SK-N-SH treated with all-trans-retinoic acid at 6 μM for 48 hours (cell line): ENCODE measurements around the gene PHF21B.

Experiments used
- ATAC-seq: fragments of 200-7000 bp; cut with Tn5 transposase; 3 replicates; pipeline ENCODE4 v1.9.1; 2020; ENCODE audit warnings: mild to moderate bottlenecking, moderate library complexity
- ARNTL ChIP-seq: fragments of 450-650 bp; formaldehyde crosslinking; IDR thresholded peaks from 2 replicates; pipeline ENCODE4 v1.5.0; 2020; ENCODE audit warnings: low read depth, mild to moderate bottlenecking, moderate library complexity, borderline replicate concordance
- BACH2 ChIP-seq: fragments of 250-450 bp; sonication (Bioruptor Pico); IDR thresholded peaks from 2 replicates; pipeline ENCODE4 v1.9.0; 2021; ENCODE audit warnings: mild to moderate bottlenecking, borderline replicate concordance
- CSDC2 ChIP-seq: fragments of 250-450 bp; sonication (Bioruptor Pico); IDR thresholded peaks from 2 replicates; pipeline ENCODE4 v1.5.0; 2020; ENCODE audit warnings: mild to moderate bottlenecking, moderate library complexity
- CSRNP3 ChIP-seq: fragments of 250-450 bp; sonication (Bioruptor Pico); IDR thresholded peaks from 2 replicates; pipeline ENCODE4 v1.5.1; 2021; ENCODE audit warnings: mild to moderate bottlenecking, moderate library complexity
- ESRRG ChIP-seq: fragments of 250-450 bp; sonication (Bioruptor Pico); IDR thresholded peaks from 2 replicates; pipeline ENCODE4 v1.6.1; 2021; ENCODE audit warnings: mild to moderate bottlenecking
- GLIS3 ChIP-seq: fragments of 250-450 bp; sonication (Bioruptor Pico); IDR thresholded peaks from 2 replicates; pipeline ENCODE4 v1.5.0; 2020; ENCODE audit warnings: mild to moderate bottlenecking, moderate library complexity
- ISL1 ChIP-seq: fragments of 250-450 bp; sonication (Bioruptor Pico); IDR thresholded peaks from 2 replicates; pipeline ENCODE4 v2.1.2; 2022; ENCODE audit warnings: mild to moderate bottlenecking, moderate library complexity
- OSR1 ChIP-seq: fragments of 250-450 bp; sonication (Bioruptor Pico); IDR thresholded peaks from 2 replicates; pipeline ENCODE4 v1.8.0; 2022; ENCODE audit warnings: moderate library complexity, mild to moderate bottlenecking, inconsistent platforms
- PATZ1 ChIP-seq: fragments of 250-450 bp; sonication (Bioruptor Pico); IDR thresholded peaks from 2 replicates; pipeline ENCODE4 v1.8.0; 2020; ENCODE audit warnings: mild to moderate bottlenecking, moderate library complexity, borderline replicate concordance
- POU6F1 ChIP-seq: fragments of 250-450 bp; sonication (Bioruptor Pico); IDR thresholded peaks from 2 replicates; pipeline ENCODE4 v1.8.0; 2021; ENCODE audit warnings: low read depth, mild to moderate bottlenecking, moderate library complexity, borderline replicate concordance
- PPARA ChIP-seq: fragments of 250-450 bp; sonication (Bioruptor Pico); IDR thresholded peaks from 2 replicates; pipeline ENCODE4 v1.5.0; 2020; ENCODE audit warnings: mild to moderate bottlenecking, borderline replicate concordance
- RARB ChIP-seq: fragments of 250-450 bp; sonication (Bioruptor Pico); IDR thresholded peaks from 2 replicates; pipeline ENCODE4 v1.8.0; 2021; ENCODE audit warnings: mild to moderate bottlenecking, moderate library complexity
- SNAI2 ChIP-seq: fragments of 250-450 bp; sonication (Bioruptor Pico); IDR thresholded peaks from 2 replicates; pipeline ENCODE4 v1.5.0; 2020; ENCODE audit warnings: mild to moderate bottlenecking, moderate library complexity
- TCF4 ChIP-seq: fragments of 250-450 bp; sonication (Bioruptor Pico); IDR thresholded peaks from 2 replicates; pipeline ENCODE4 v1.8.0; 2021; ENCODE audit warnings: mild to moderate bottlenecking, moderate library complexity, borderline replicate concordance
- TOX ChIP-seq: fragments of 250-450 bp; sonication (Bioruptor Pico); IDR thresholded peaks from 2 replicates; pipeline ENCODE4 v1.8.0; 2021; ENCODE audit warnings: mild to moderate bottlenecking, moderate library complexity, borderline replicate concordance
- ZC3H10 ChIP-seq: fragments of 250-450 bp; sonication (Bioruptor Pico); IDR thresholded peaks from 2 replicates; pipeline ENCODE4 v1.5.1; 2021; ENCODE audit warnings: mild to moderate bottlenecking, moderate library complexity
- ZFP3 ChIP-seq: fragments of 250-450 bp; sonication (Bioruptor Pico); IDR thresholded peaks from 2 replicates; pipeline ENCODE4 v1.5.0; 2020; ENCODE audit warnings: mild to moderate bottlenecking, moderate library complexity
- ZFP30 ChIP-seq: fragments of 450-650 bp; formaldehyde crosslinking; IDR thresholded peaks from 2 replicates; pipeline ENCODE4 v1.5.0; 2022; ENCODE audit warnings: mild to moderate bottlenecking, moderate library complexity
- ZNF565 ChIP-seq: fragments of 450-650 bp; formaldehyde crosslinking; conservative IDR thresholded peaks from 2 replicates; pipeline ENCODE4 v1.5.0; 2020; ENCODE audit warnings: low read depth, mild to moderate bottlenecking, moderate library complexity
- ZNF8 ChIP-seq: fragments of 450-650 bp; formaldehyde crosslinking; IDR thresholded peaks from 2 replicates; pipeline ENCODE4 v1.5.0; 2020; ENCODE audit warnings: mild to moderate bottlenecking, moderate library complexity
- TF ChIP-seq, protein P1 (sequence below): fragments of 250-450 bp; sonication (Bioruptor Pico); IDR thresholded peaks from 2 replicates; pipeline ENCODE4 v1.5.1; 2020; ENCODE audit warnings: low read depth, mild to moderate bottlenecking, moderate library complexity

PHF21B gene

DNA sequence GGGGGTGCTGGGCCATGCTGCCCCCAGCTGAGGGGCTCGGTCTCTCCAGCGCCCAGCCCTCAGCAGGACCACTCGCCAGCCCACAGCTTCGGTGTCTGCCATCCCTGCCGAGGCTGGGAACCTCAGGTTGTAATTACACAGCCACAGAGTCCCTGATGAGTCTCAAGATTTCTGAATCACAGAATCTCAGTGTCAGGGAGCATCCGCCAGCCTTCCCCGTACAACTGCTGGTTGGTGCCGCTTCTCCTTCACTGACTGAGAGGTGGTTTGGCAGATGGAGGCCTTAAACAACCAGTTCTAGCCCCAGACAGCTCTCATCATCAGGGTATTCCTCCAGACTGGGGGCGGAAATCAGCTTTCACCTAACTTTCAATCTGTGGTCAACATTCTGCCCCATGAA, 13.7 kb downstream of the PHF21B start:
- no peak for TF ChIP-seq ZNF8 (CRISPR knock-in tag)
- TF ChIP-seq SNAI2 (CRISPR knock-in tag): no peak
- TF ChIP-seq ESRRG (CRISPR knock-in tag): no peak
- TF ChIP-seq ZFP30 (CRISPR knock-in tag): no peak
- TF ChIP-seq ZC3H10 (CRISPR knock-in tag): no peak
- TF ChIP-seq ZNF565 (CRISPR knock-in tag): no peak
- no peak for ATAC-seq

DNA sequence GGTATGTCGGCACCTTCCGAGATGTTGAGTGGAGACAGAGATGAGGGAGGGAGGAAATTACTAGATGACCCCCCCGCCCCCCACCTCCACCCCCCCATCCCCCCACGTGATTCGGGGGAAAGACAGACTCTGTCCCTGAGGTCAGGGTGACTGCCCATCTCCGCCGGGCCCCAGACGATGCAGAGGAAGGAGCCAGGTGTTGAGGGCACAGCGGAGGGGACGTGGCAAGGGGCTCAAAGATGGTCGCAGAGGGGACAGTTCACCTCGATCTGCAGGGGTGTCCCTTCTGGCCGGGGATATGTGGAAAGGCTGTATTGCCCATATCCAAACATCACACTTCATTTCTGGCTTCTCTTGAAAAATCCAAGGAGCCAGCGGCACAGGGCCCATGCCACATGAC, 14.1 kb downstream of the PHF21B start:
- ATAC-seq: no peak
- no peak for TF ChIP-seq SNAI2 (CRISPR knock-in tag)
- TF ChIP-seq ZFP30 (CRISPR knock-in tag): no peak

- ATAC-seq: no peak
- TF ChIP-seq ARNTL (CRISPR knock-in tag) (no peak), ZNF8 (CRISPR knock-in tag) (no peak), TOX (no peak), CSDC2 (no peak), PPARA (CRISPR knock-in tag) (no peak), ZC3H10 (CRISPR knock-in tag) (no peak), POU6F1 (CRISPR knock-in tag) (no peak), BACH2 (no peak)
Observed at GRCh38 chr22:44995105-44995514, 14.7 kb downstream of the PHF21B start.

- ATAC-seq: no peak
Observed at GRCh38 chr22:44994399-44995104, 15.3 kb downstream of the PHF21B start.

GRCh38 chr22:44992166-44992565, 17.6 kb downstream of the PHF21B start:
- no peak for TF ChIP-seq TOX
- no peak for TF ChIP-seq TCF4 (CRISPR knock-in tag)
- no peak for TF ChIP-seq CSRNP3
- no peak for TF ChIP-seq ZC3H10 (CRISPR knock-in tag)
- no peak for TF ChIP-seq ARNTL (CRISPR knock-in tag)
- TF ChIP-seq SNAI2 (CRISPR knock-in tag): no peak
- TF ChIP-seq ISL1: no peak
- TF ChIP-seq ZFP3 (CRISPR knock-in tag): no peak
- no peak for TF ChIP-seq RARB
- TF ChIP-seq CSDC2: no peak
- TF ChIP-seq, all 23 proteins: peak for 0
- ATAC-seq: no peak

More at GRCh38 chr22:44994399-44995104, 15.3 kb downstream of the PHF21B start:
- no peak for TF ChIP-seq TOX
- TF ChIP-seq GLIS3 (CRISPR knock-in tag): no peak
- no peak for TF ChIP-seq PPARA (CRISPR knock-in tag)
- no peak for TF ChIP-seq ZFP30 (CRISPR knock-in tag)
- TF ChIP-seq OSR1: no peak
- no peak for TF ChIP-seq ESRRG (CRISPR knock-in tag)
- no peak for TF ChIP-seq TCF4 (CRISPR knock-in tag)
- no peak for TF ChIP-seq PATZ1 (CRISPR knock-in tag)
- TF ChIP-seq BACH2: no peak
- TF ChIP-seq ISL1: no peak

DNA sequence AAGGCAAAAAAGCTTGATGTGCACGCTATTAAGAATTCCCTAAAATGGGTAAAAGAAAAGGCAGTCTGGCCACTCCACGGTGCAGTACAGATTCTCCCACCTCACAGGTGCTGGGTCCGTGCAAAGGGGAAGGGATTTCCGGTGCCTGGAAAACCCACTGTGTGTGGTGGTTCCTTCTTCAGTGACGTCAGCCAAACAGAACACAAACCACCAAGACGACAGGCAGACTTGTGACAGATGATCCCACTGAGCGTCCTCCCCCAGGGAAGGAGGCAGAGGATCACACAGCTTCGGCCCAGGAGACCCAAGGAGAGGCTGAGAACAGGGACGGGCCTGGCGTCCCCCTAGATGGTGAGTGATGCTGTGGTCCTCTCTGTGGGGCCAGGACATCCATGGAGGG, 18.6 kb downstream of the PHF21B start:
- no peak for ATAC-seq
- TF ChIP-seq ISL1 (no peak), BACH2 (no peak), CSRNP3 (no peak), POU6F1 (CRISPR knock-in tag) (no peak), ZC3H10 (CRISPR knock-in tag) (no peak), TCF4 (CRISPR knock-in tag) (no peak), ARNTL (CRISPR knock-in tag) (no peak), ZFP3 (CRISPR knock-in tag) (no peak)
- TF ChIP-seq, protein P1, sequence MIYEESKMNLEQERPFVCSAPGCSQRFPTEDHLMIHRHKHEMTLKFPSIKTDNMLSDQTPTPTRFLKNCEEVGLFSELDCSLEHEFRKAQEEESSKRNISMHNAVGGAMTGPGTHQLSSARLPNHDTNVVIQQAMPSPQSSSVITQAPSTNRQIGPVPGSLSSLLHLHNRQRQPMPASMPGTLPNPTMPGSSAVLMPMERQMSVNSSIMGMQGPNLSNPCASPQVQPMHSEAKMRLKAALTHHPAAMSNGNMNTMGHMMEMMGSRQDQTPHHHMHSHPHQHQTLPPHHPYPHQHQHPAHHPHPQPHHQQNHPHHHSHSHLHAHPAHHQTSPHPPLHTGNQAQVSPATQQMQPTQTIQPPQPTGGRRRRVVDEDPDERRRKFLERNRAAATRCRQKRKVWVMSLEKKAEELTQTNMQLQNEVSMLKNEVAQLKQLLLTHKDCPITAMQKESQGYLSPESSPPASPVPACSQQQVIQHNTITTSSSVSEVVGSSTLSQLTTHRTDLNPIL (CRISPR knock-in tag): no peak
